NT2/D1 (cell line): Measurements from ENCODE around the gene TMC3.

Experiments used
- SUZ12 ChIP-seq: IDR thresholded peaks from 2 replicates; pipeline ENCODE4 v1.6.1; 2011; ENCODE audit not compliant: insufficient read length, insufficient read depth; ENCODE audit errors: extremely low read depth
- YY1 ChIP-seq: IDR thresholded peaks from 2 replicates; pipeline ENCODE4 v1.6.1; 2011; ENCODE audit not compliant: insufficient read length, insufficient read depth
- ZNF274 ChIP-seq: IDR thresholded peaks from 2 replicates; pipeline ENCODE4 v1.6.1; 2011; ENCODE audit warnings: mild to moderate bottlenecking, low read depth, low read length

GRCh38 chr15:81314378-81314777, 59.6 kb downstream of the TMC3 start:
- TF ChIP-seq ZNF274 (no peak), SUZ12 (no peak), YY1 (no peak)
